ENCODE data around the gene ZNF512. TPM values are rescaled to one million over a fixed set of nuclear protein-coding genes. Genes with fewer than 3 reads are reported as not detected.
A peak's percentile ranks its signal among the peaks of the same experiment; 100 is the strongest.

Gene ZNF512
- total and polyA plus RNA-seq, 5 donors = 11.9 to 26.5 (median 24.5) TPM

DNA sequence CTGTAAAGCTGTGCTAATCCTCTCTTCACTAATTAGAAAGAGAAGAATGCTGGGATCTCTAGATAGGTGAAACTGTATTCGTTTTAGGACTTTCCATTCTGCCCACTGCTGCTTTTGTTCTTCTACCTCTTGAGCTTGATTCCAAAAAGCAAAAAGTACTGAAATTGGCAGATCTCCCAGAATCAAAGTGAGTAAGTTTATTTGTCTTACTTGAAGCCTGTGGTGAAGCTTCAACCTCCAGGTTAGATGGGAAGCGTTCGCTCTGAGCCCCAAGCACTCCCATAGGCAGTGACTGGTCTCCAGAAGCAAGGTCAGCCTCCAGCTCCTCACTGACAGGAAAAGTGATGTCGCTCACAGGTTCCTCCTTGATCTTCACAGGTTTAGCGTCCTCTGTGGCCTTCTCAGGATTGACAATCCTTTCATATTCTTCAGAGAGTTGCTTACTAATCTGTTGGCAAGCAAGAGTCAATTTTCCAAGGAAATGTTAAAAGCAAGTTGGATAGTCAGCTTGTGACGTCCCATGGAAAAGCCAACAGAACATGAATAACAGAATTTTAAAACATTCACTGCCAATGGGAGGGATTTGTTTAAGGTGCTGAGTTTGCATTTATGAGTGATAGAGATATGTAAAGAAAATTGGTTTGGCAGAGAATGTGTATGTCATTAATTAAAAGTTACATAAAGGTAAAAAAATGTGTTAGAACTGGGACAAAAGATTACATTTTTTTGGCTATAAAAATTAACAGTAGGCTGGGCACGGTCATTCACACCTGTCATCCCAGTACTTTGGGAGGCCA is 72.5 kb downstream of the ZNF512 start:
- no peak overlapping the region for H3K27ac ChIP-seq (ENCODE audit: low read length)
- no peak for ATAC-seq

DNA sequence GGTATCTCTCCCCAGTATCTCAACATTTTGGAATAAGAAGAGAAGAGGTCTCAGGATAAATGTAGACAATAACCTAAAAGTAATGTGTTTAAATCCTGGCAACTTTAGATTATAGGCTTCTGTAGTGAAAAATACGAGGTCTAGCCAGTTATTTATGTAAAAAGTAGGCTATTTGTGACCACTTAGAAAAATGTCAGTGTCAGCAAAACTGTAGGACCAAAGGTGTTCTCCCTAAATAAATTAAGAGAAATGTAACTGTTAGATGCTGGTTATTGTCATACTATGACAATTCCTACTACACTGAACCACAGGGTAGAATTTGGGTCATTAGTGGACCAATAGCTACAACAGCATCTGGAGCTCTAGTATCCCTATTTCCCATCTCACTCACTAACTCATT is 78.5 kb downstream of the ZNF512 start:
- 90% methylated on average over 1 of the region's 1 CpG for WGBS
- H3K4me1 ChIP-seq (ENCODE audit: control insufficient read depth, insufficient read depth, low read length) = no peaks in the 10 kb centered on the region
- DNase-seq (no peak), ATAC-seq (no peak)
- H3K9me3 ChIP-seq (ENCODE audit: control insufficient read depth, low read length) = no peaks in the 10 kb centered on the region
- H3K4me3 ChIP-seq (ENCODE audit: low read length) = no peak overlapping the region
- no peaks in the 10 kb centered on the region for H3K27me3 ChIP-seq (ENCODE audit: control insufficient read depth, insufficient read depth)
- intact Hi-C loops (cut with DNase I) = no loop called here
- H3K27ac ChIP-seq (ENCODE audit: low read length) = no peak overlapping the region

More for the DNA sequence above, 72.5 kb downstream of the ZNF512 start:
- WGBS = 79% methylated on average over 7 of the region's 7 CpGs
- no peak overlapping the region for H3K4me3 ChIP-seq (ENCODE audit: low read length)
- no peaks in the 10 kb centered on the region for H3K27me3 ChIP-seq (ENCODE audit: control insufficient read depth, insufficient read depth)
- DNase-seq = no peak
- no peaks in the 10 kb centered on the region for H3K4me1 ChIP-seq (ENCODE audit: control insufficient read depth, insufficient read depth, low read length)
- intact Hi-C loops (cut with DNase I) = no loop called here
- H3K9me3 ChIP-seq (ENCODE audit: control insufficient read depth, low read length) = no peaks in the 10 kb centered on the region

DNA sequence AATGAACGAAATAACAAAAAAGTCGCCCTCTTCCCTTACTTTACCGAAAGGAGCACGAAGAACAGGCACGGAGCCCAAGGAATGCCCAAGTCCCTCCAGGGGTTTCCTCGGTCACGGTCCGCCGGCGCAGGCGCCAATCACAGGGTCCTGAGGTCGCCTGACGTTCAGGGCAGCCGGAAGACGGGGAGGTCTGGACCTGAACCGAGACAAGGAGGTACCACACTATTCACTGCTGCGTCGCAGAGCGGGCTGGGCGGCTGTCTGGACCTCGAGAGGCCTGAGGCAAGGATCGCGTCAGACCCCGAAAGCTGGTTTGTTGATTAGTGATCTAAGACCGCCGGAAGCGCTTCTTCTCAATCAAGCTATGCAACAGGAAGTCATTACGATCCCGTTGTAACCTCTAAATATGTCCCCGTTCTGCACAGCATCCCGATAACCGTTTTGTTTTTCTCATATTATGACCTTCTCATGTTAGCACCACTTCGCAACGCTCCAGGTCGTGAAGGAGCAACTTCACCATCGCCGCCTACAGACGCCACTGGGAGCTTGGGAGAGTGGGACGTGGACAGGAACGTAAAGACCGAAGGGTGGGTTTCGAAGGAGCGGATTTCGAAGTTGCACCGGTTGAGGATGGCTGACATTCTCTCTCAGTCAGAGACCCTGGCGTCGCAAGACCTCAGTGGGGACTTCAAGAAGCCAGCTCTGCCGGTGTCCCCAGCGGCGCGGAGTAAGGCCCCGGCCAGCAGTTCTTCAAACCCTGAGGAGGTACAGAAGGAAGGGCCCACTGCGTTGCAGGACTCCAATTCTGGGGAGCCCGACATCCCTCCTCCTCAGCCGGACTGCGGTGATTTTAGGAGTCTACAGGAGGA is 80.7 kb downstream of the ZNF512 start, which contains the start of the genes SLC4A1AP and SUPT7L:
Gene SLC4A1AP, plus strand, starts transcription at position 605 of the 869 bp plus-strand sequence. Its CDS starts 26 bp downstream, at position 631.
Gene SUPT7L, minus strand, starts transcription at position 330 of the 869 bp plus-strand sequence. CDS start 1,422 bp downstream, outside the sequence.
- DNase-seq = peak; percentile 75 to 89 (median 88)
- under 1% methylated on average over 56 of the region's 56 CpGs for WGBS
- H3K4me1 ChIP-seq (ENCODE audit: control insufficient read depth, insufficient read depth, low read length) = no peaks in the 10 kb centered on the region

DNA sequence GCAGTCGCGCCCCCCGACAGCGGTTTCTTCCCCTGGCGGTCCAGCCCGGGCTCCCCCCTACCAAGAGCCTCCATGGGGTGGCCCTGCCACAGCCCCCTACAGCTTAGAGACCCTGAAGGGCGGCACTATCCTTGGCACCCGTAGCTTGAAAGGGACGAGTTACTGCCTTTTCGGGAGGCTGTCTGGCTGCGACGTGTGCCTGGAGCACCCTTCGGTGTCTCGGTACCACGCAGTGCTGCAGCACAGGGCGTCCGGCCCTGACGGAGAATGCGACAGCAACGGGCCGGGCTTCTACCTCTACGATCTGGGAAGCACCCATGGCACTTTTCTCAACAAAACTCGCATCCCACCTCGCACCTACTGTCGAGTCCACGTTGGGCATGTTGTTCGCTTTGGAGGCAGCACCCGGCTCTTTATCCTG is 81.3 kb downstream of the ZNF512 start:
- DNase-seq (peak in 1 of 3 donors; percentile 35), ATAC-seq (peak in 1 of 2 donors; percentile 24)
- peak overlapping the region; percentile 87 for H3K4me3 ChIP-seq (ENCODE audit: low read length)
- WGBS = 2% methylated on average over 28 of the region's 28 CpGs
- intact Hi-C loops (cut with DNase I) = no loop called here
- H3K27me3 ChIP-seq (ENCODE audit: control insufficient read depth, insufficient read depth) = no peaks in the 10 kb centered on the region
- H3K27ac ChIP-seq (ENCODE audit: low read length) = peak overlapping the region; percentile 100
- H3K4me1 ChIP-seq (ENCODE audit: control insufficient read depth, insufficient read depth, low read length) = no peaks in the 10 kb centered on the region
- H3K9me3 ChIP-seq (ENCODE audit: control insufficient read depth, low read length) = no peaks in the 10 kb centered on the region

More for the DNA sequence above, 80.7 kb downstream of the ZNF512 start, which contains the start of the genes SLC4A1AP and SUPT7L:
- peak; percentile 88 to 92 for ATAC-seq
- H3K9me3 ChIP-seq (ENCODE audit: control insufficient read depth, low read length) = no peaks in the 10 kb centered on the region
- no peaks in the 10 kb centered on the region for H3K27me3 ChIP-seq (ENCODE audit: control insufficient read depth, insufficient read depth)
- intact Hi-C loops (cut with DNase I) = no loop called here
- H3K27ac ChIP-seq (ENCODE audit: low read length) = peak within 1 kb of the TSS; percentile 100
- peak within 1 kb of the TSS; percentile 87 for H3K4me3 ChIP-seq (ENCODE audit: low read length)

DNA sequence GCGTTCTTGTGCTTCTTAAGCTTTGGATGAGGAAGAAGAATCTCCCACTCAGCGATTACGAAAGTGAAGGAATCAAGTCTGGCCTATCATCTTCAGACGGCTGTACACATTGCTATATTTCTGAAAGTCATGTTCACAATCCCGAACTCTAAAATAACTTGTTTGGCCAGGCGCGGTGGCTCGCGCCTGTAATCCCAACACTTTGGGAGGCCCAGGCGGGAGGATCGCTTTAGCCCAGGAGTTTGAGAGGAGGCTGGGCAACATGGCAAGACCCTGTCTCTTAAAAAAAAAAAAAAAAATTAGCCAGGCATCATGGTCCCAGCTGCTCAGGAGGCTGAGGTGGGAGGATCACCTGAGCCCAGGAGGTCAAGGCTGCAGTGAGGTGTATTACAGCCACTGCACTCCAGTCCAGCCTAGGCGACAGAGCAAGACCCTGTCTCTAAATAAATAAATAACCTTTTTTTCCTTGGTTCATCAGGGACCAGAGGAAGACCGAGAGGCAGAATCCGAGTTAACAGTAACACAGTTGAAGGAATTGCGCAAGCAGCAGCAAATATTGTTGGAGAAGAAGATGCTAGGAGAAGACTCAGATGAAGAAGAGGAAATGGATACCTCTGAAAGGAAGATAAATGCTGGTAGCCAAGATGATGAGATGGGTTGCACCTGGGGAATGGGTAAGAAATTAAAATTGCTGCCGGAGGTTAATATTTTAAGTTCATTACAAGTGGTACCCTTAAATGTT is 82.0 kb downstream of the ZNF512 start:
- Histone ChIP-seq H3K4me3 (ENCODE audit: low read length) (peak overlapping the region; percentile 87), H3K27ac (ENCODE audit: low read length) (no peak overlapping the region), H3K4me1 (ENCODE audit: control insufficient read depth, insufficient read depth, low read length) (no peaks in the 10 kb centered on the region), H3K27me3 (ENCODE audit: control insufficient read depth, insufficient read depth) (no peaks in the 10 kb centered on the region), H3K9me3 (ENCODE audit: control insufficient read depth, low read length) (no peaks in the 10 kb centered on the region)
- ATAC-seq = no peak
- intact Hi-C loops (cut with DNase I) = no loop called here
- no peak for DNase-seq
- 81% methylated on average over 16 of the region's 16 CpGs for WGBS

DNA sequence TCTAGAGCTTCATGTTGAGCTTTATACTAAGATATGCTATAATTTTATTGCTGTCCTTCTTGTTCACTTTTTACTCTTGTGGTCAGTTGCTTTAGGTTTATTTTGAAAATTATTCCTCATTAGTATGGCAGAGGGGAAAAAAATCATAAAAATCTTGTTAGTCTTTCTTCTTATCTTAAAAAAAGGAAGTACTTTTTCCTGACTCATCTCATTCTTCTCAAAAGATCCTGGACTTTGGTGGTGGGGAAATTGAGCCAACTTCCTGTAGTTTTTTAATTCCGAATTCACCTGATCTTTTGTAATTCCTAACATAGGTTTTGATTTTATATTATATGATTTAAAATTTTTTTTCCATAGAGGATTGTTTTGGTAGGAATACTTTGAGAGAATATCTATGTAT is 84.6 kb downstream of the ZNF512 start:
- intact Hi-C loops (cut with DNase I) = no loop called here
- Histone ChIP-seq H3K9me3 (ENCODE audit: control insufficient read depth, low read length) (no peaks in the 10 kb centered on the region), H3K4me1 (ENCODE audit: control insufficient read depth, insufficient read depth, low read length) (no peaks in the 10 kb centered on the region), H3K4me3 (ENCODE audit: low read length) (no peak overlapping the region), H3K27me3 (ENCODE audit: control insufficient read depth, insufficient read depth) (no peaks in the 10 kb centered on the region), H3K27ac (ENCODE audit: low read length) (no peak overlapping the region)
- no peak for DNase-seq
- ATAC-seq = no peak
- 57% methylated on average over 1 of the region's 1 CpG for WGBS

DNA sequence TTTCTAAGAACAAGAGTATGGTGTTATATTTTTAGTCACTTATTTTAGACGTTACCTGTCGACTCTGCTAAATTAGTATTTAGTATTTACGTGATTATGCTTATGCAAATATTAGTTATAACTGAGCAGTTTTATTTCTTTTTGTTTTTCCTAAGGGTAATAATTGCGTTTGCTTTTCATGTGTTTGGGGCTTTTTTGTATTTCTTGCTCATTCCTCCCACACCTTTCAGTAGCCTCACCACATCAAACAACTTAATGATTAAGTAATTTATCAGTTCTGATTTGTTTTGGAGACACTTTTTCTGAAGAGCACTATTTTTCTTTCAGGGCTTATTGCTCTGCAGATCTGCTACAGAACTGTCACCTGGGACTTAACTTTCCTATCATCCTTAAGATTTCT is 88.4 kb downstream of the ZNF512 start:
- Histone ChIP-seq H3K27me3 (ENCODE audit: control insufficient read depth, insufficient read depth) (no peaks in the 10 kb centered on the region), H3K9me3 (ENCODE audit: control insufficient read depth, low read length) (no peaks in the 10 kb centered on the region), H3K4me3 (ENCODE audit: low read length) (no peak overlapping the region), H3K4me1 (ENCODE audit: control insufficient read depth, insufficient read depth, low read length) (no peaks in the 10 kb centered on the region), H3K27ac (ENCODE audit: low read length) (no peak overlapping the region)
- intact Hi-C loops (cut with DNase I) = no loop called here
- 92% methylated on average over 4 of the region's 4 CpGs for WGBS
- ATAC-seq (no peak), DNase-seq (no peak)

Other genes starting within 250 kb of the ZNF512 start
- 10 to 100 TPM; 24.8 to 32.1 (median 26.6) TPM for gene GTF3C2, start 226.3 kb upstream of the ZNF512 start, total RNA-seq
- 16.9 TPM for gene GTF3C2, start 226.3 kb upstream of the ZNF512 start, polyA plus RNA-seq
- 10 to 100 TPM; 31.8 to 36.0 (median 33.9) TPM for gene EIF2B4, start 212.7 kb upstream of the ZNF512 start, total RNA-seq
- gene EIF2B4, start 212.7 kb upstream of the ZNF512 start, polyA plus RNA-seq = 31.2 TPM
- gene SNX17, start 212.4 kb upstream of the ZNF512 start, total RNA-seq = 10 to 100 TPM; 61.7 to 74.8 (median 68.2) TPM
- gene SNX17, start 212.4 kb upstream of the ZNF512 start, polyA plus RNA-seq = 54.8 TPM
- 10 to 100 TPM in 1 of 4 donors, 1 to 10 TPM in 3; 8.1 to 13.1 (median 8.5) TPM for gene ZNF513, start 202.3 kb upstream of the ZNF512 start, total RNA-seq
- gene ZNF513, start 202.3 kb upstream of the ZNF512 start, polyA plus RNA-seq = 9.6 TPM
- gene PPM1G, start 173.5 kb upstream of the ZNF512 start, total RNA-seq = 10 to 100 TPM; 31.5 to 40.4 (median 37.3) TPM
- 35.0 TPM for gene PPM1G, start 173.5 kb upstream of the ZNF512 start, polyA plus RNA-seq
- 10 to 100 TPM; 46.6 to 61.3 (median 51.8) TPM for gene NRBP1, start 154.4 kb upstream of the ZNF512 start, total RNA-seq
- gene NRBP1, start 154.4 kb upstream of the ZNF512 start, polyA plus RNA-seq = 37.7 TPM
- gene KRTCAP3, start 140.7 kb upstream of the ZNF512 start, total RNA-seq = 1 to 10 TPM in 1 of 4 donors, under 1 TPM in 2, not detected in 1; 0.59 to 1.3 (median 0.82) TPM
- gene KRTCAP3, start 140.7 kb upstream of the ZNF512 start, polyA plus RNA-seq = 0.38 TPM
- gene IFT172, start 93.3 kb upstream of the ZNF512 start, total RNA-seq = 10 to 100 TPM; 17.0 to 29.5 (median 26.7) TPM
- gene IFT172, start 93.3 kb upstream of the ZNF512 start, polyA plus RNA-seq = 25.4 TPM
- gene FNDC4, start 87.8 kb upstream of the ZNF512 start, total RNA-seq = 10 to 100 TPM in 2 of 4 donors, 1 to 10 TPM in 2; 5.4 to 22.5 (median 8.5) TPM
- gene FNDC4, start 87.8 kb upstream of the ZNF512 start, polyA plus RNA-seq = 10.7 TPM
- 1 to 10 TPM in 1 of 4 donors, under 1 TPM in 3; 0.44 to 1.0 (median 0.57) TPM for gene GCKR, start 86.2 kb upstream of the ZNF512 start, total RNA-seq
- gene GCKR, start 86.2 kb upstream of the ZNF512 start, polyA plus RNA-seq = 0.50 TPM
- 1 to 10 TPM; 3.1 to 8.1 (median 6.4) TPM for gene CCDC121, start 46.0 kb downstream of the ZNF512 start, total RNA-seq
- 4.1 TPM for gene CCDC121, start 46.0 kb downstream of the ZNF512 start, polyA plus RNA-seq
- gene GPN1, start 46.0 kb downstream of the ZNF512 start, total RNA-seq = 10 to 100 TPM; 15.9 to 21.8 (median 17.8) TPM
- 15.5 TPM for gene GPN1, start 46.0 kb downstream of the ZNF512 start, polyA plus RNA-seq
- gene SUPT7L, start 80.6 kb downstream of the ZNF512 start, total RNA-seq = 10 to 100 TPM; 27.3 to 30.9 (median 29.0) TPM
- gene SUPT7L, start 80.6 kb downstream of the ZNF512 start, polyA plus RNA-seq = 26.8 TPM
- 10 to 100 TPM; 19.4 to 21.8 (median 21.2) TPM for gene SLC4A1AP, start 80.8 kb downstream of the ZNF512 start, total RNA-seq
- 19.9 TPM for gene SLC4A1AP, start 80.8 kb downstream of the ZNF512 start, polyA plus RNA-seq
- 100 to 1,000 TPM; 242 to 308 (median 274) TPM for gene MRPL33, start 188.7 kb downstream of the ZNF512 start, total RNA-seq
- gene MRPL33, start 188.7 kb downstream of the ZNF512 start, polyA plus RNA-seq = 596 TPM